ENCODE data around the gene CEBPZ.

DNA sequence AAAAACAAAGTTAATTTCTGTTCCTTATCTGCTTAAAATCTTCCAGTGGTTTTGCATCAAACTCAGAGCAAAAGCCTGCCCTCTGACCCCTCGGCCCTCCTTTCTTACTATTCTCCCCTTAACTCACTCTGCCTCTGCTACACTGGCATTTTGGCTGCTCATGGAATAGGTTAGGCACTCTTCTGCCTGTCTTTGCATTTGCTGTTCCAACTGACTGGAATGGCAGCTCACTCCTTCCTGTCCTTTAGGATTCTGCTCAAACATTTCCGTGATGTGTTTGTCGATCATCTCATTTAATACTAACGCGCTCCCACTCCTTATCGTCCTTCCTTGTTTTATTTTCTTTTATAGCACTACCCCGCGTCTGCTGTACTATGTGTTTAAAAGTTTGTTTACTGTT, 815 bp downstream of the CEBPZ start:
- TF ChIP-seq, protein P1, sequence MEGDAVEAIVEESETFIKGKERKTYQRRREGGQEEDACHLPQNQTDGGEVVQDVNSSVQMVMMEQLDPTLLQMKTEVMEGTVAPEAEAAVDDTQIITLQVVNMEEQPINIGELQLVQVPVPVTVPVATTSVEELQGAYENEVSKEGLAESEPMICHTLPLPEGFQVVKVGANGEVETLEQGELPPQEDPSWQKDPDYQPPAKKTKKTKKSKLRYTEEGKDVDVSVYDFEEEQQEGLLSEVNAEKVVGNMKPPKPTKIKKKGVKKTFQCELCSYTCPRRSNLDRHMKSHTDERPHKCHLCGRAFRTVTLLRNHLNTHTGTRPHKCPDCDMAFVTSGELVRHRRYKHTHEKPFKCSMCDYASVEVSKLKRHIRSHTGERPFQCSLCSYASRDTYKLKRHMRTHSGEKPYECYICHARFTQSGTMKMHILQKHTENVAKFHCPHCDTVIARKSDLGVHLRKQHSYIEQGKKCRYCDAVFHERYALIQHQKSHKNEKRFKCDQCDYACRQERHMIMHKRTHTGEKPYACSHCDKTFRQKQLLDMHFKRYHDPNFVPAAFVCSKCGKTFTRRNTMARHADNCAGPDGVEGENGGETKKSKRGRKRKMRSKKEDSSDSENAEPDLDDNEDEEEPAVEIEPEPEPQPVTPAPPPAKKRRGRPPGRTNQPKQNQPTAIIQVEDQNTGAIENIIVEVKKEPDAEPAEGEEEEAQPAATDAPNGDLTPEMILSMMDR (IDR thresholded peaks at IDR 0.05), result no peak
- no peak for TF ChIP-seq POLR2A (IDR thresholded peaks at IDR 0.05)

Data from body of pancreas (tissue), 4 donors.